ENCODE results near the gene IER5L.
"Not testable (repeated sequence)": the region's sequence is repeated elsewhere in the genome, so short reads cannot be mapped to it uniquely, and the experiment has no call there.

Gene IER5L

DNA sequence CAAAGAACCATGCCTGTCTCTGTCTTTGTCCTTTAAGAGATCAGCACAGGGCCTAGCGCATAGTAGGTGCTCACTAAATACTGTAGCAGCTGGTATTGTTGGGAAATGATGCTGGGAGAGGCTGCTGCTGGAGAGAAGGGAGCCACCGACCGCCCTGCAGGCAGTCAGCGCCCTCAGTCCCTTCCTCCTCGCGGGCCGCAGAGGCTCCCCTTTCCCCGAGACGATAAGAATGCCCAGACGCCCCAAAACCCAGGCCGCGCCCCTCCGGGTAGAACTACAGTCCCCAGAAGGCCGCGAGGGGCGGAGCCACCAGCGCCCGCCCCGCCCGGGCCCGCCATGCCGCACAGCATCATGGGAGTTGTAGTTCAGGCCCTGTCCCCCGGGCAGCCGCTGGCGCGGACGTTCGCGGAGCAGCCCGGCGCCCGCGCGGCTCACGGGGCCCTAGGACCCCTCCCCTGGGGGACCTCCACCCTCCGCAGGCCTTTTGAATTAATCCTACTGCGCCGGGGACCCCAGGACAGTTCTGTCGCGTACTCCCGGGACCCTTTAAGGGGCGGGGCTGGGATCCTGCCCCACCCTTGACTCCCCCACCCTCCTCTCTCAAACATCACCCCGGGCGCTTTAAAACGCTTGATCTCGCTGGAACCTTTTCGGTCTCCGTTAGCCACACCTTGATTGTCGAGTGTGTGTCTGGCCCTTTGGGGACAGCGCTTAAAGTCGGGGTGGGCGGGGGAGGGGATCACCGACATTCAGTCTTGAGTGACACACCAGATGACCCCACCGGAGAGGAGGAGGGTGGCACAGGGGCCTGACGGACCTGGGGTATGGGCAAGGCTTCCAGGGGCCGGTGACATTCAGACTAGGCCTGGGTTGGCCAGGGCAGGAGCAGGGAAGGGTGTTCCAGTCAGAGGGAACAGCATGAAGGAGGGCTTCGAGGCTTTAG, 24.8 kb upstream of the IER5L start:
- peak; percentile 96 for DNase-seq (ENCODE audit: low spot score)

DNA sequence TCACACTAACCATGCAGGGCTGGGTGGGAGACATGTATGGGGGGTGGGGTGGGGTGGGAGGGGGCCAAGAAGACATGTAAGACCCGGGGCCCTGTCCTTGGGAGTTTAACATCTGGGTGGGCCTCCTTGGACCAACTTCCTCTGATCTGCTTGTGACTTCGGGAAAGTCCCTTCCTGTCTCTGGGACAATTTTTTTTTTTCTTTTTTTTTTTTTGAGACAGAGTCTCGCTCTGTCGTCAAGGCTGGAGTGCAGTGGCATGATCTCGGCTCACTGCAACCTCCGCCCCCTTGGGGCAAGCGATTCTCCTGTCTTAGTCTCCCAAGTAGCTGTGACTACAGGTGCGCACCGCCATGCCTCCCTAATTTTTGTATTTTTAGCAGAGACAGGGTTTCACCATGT, 23.8 kb upstream of the IER5L start:
- no peak for DNase-seq (ENCODE audit: low spot score)

DNA sequence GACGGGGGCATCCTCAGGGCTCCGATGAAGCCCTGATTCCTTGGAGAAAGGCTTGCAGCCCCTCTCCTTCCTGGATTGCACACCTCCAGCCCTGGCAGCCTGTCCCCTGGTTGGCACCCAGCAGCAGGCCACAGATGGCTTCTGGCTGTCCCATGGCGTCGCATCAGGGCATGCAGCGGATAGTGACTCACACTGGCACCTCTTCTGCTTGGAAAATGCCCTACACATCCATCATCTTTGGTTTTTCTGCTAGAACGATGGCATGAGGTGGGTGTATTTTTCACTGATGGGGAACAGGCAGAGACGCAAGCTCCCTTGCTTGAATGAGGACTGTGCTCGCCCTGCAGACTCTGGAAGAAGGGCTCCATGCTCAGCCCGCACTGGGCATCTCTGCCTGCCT, 23.2 kb upstream of the IER5L start:
- DNase-seq (ENCODE audit: low spot score), result no peak

DNA sequence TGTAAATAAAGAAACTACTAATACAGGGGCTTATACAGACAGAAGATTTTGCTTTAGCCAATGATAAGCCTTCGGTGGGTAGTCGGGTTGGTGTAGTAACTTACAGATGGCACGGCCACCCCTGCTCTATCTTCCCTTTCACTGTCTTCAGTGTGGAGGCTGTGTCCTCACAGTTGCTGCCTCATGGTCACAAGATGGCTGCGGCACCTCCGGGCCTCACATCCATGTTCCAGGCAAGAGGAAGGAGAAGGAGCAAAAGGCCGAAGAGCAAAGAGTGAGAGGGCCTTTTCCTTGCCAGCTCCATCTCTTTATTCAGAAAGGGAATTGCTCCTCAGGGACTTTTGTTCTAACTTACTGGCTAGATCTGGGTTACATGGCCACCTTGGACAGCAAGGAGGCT, 22.2 kb upstream of the IER5L start:
- DNase-seq (ENCODE audit: low spot score), result no peak

DNA sequence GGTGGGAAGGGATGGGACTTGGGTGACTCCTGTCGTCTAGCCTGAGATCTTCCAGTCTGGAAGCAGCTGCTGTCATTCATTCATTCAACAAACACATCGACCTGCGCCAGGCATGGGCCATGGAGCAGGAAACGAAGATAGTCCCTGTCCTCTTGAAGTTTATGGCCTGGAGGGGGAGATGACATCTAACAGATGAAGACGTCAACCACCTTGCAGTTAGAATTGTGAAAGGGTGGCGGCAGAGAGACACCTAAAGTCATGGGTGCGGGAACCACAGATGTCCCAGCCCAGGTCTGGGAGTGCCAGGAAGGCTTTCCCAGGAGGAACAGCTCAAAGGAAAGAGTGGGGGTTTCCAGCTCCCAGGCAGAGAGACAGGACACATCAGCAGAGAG, 21.0 kb upstream of the IER5L start:
- no peak for DNase-seq (ENCODE audit: low spot score)

DNA sequence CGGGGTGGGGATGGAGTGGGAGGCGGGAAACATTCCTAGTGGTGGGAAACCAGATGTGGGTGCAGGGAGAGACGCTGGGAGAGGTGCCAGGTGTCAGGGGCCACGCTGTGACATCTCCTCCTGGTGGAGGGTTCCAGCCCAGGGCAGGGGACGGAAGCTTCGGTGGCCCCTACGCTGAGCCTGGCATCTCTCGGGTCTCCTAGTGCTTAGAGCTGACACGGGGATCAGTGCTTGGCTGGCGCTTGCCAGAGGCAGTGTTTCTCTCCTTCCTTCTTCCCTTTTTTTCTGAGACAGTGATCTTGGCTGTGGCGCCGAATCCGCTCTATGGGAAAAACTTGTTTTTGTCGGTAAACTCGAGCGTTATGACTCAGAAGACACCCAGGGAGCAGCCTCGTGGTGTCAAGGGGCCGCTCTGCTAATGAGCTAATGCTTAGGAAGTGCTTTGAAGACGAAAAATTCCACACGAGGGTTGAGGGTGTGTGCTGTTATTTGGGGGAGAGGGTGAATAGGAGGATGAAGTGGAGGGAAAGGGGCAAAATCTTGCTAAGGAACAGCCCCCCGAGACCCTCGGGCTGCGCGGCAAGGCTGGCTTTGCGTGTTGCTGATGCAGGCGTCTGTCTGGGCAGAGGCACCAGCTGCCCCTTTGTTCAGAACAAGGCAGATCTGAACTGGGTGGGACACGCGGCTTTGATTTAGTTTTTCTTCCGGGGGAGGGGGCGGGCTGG, 20.4 kb upstream of the IER5L start:
- peak; percentile 74 for DNase-seq (ENCODE audit: low spot score)

DNA sequence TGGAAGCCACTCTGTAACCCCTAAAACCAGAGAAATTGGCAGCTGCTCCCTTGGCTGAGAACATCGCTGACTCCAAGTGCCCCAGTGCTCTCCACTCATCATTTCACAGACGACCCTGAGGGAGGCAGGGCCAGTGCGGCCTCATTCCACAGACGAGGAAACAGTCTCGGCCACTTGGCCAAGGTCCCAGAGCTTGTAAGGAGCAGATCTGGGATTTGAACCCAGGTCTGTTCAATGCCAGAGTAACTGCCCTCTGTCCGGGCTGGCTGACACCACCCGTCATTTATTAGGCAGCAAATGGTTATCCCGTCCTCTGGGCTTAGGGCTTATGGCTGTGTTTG, 19.9 kb upstream of the IER5L start:
- no peak for DNase-seq (ENCODE audit: low spot score)

DNA sequence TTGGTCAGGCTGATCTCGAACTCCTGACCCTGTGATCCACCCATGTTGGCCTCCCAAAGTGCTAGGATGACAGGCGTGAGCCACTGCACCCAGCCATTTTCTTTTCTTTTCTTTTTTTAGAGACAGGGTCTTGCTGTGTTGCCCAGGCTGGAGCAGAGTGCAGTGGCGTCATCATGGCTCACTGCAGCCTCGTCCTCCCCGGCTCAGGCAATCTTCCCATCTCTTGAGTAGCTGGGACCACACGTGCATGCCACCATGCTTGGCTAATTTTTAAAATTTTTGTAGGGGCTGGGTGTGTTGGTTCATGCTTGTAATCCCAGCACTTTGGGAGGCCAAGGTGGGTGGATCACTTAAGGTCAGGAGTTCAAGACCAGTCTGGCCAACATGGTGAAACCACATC, 19.0 kb upstream of the IER5L start:
- DNase-seq (ENCODE audit: low spot score), result not testable (repeated sequence)

DNA sequence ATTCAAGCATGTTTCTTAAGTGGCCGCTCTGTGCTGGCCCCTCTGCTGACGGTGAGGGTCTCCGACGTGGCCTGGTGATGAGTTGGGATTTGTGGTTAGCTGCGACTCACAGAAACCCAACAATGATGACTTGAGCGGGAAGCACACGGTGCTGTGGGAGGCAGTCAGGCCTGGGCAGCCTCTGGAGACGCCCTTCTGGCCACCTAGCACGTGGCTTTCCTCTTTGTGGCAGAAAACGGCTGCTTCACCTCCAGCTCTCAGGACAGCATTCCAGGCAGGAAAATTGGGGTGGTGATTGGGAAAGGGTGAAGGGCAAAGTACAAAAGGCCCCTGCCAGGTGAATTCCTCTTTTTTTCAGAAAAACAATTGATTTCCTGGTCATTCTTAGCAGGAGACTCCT, 17.5 kb upstream of the IER5L start:
- DNase-seq (ENCODE audit: low spot score), result no peak

DNA sequence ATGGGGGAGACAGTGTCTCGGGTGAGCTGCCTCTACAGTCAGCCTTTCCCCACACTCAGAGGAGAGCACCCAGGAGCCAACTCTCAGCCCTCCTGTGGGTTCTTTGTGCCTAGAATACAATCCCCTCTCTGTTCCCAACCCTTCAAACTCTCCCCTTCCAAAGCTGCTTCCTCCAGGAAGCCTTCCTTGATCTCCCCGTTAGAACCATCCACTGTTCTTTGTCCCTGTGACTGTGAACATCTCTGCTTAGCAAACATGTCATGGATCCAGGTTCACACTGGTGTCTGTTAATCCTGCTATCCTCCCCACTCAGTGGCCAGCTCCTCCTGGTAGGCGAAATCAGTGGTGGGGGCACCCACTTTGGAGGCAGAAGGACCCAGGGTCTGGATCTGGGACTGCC, 16.2 kb upstream of the IER5L start:
- no peak for DNase-seq (ENCODE audit: low spot score)

DNA sequence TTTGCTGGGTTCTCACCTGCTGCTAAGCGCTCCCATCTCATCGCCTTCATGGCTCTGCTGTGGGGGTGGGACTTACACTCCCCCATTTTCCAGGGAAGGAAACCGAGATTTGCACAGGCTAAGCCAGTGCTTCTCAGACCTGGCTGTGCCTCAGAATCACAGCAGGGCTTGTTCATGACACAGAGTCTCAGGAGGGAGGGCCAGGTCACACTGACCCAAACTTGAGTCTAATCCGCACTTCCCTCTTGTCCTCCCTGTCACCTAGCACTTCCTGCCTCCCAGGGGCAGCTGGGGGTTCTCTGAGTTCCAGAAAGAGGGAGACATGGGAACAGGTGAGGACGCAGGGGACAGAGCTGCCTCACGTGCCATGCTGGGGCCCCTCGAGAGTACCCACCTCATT, 15.6 kb upstream of the IER5L start:
- DNase-seq (ENCODE audit: low spot score), result no peak

DNA sequence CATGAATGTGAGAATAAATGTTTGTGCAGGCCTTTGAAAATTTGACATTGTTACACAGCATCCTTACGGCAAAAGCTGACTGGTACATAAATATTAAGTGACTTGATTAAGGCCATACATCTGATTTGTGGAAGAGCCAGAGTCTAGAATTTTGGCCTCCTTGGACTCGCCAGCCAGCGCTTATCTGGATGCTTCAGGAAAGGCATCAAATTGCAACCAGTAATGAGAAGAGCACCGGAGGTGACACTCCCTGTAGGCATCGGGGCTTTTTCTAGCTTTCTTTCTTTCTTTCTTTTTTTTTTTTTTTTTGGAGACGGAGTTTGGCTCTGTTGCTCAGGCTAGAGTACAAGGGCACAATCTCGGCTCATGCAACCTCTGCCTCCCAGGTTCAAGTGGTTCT, 13.2 kb upstream of the IER5L start:
- DNase-seq (ENCODE audit: low spot score), result no peak

DNA sequence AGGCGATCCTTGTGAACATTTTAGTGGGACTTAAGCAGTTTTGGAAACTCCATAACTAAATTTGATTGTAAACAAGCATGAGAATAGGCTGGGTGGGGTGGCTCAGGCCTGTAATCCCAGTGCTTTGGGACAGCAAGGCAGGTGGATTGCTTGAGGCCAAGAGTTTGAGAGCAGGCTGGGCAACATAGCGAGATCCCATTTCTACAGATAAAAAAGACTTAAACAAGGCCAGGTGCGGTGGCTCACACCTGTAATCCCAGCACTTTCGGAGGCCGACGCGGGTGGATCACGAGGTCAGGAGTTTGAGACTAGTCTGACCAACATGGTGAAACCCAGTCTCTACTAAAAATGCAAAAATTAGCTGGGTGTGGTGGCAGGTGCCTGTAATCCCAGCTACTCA, 11.9 kb upstream of the IER5L start:
- not testable (repeated sequence) for DNase-seq (ENCODE audit: low spot score)

DNA sequence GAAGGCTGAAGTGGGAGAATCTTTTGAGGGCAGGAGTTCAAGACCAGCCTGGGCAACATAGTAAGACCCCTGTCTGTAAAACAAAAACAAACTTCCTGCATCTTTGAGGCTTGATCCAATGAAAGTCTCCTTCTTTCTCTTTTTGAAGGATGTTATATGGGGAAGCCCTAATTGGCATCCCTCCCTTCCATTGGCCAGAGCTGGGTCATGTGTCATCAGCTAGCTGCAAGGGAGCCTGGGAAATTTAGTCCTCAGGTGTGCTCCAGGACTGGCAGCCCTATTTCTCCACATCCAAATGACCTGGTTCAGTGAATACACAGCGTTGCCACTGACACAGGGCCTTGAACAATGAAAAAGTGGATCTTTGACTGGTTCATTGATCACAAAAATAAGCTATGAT, 9.0 kb upstream of the IER5L start:
- DNase-seq (ENCODE audit: low spot score), result no peak

DNA sequence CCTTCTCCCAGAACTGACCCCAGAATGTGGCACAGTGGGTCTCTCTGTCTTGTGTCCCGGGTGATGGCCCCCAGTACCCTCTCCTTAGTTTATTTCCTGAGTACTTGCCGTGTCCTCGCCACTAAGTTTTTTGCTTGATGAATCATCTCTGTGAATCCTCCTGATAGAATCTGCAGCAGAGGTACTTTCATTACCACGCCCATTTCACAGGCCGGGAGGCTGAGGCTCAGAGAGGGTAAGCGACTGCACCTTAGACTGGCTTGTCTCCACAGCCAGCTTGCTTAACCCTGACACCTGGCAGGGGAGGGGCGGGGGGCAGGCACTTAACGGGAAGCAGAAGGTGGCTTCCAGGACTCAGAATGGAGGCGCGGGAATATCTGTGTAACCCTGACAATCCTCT, 7.9 kb upstream of the IER5L start:
- DNase-seq (ENCODE audit: low spot score), result no peak

DNA sequence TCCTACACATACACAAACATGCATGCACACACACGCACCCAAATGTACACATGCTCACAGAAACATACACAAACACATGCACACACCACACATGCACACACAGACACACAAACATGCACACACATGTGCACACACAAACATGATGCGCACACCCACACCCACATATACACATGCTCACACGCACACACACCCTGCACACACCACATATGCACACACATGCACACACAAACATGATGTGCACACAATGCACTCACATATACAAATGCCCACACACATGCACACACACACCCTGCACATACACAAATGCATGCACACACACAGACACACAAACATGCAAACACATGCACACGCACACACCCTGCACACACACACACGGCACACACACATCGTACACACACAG, 7.3 kb upstream of the IER5L start:
- DNase-seq (ENCODE audit: low spot score), result no peak

DNA sequence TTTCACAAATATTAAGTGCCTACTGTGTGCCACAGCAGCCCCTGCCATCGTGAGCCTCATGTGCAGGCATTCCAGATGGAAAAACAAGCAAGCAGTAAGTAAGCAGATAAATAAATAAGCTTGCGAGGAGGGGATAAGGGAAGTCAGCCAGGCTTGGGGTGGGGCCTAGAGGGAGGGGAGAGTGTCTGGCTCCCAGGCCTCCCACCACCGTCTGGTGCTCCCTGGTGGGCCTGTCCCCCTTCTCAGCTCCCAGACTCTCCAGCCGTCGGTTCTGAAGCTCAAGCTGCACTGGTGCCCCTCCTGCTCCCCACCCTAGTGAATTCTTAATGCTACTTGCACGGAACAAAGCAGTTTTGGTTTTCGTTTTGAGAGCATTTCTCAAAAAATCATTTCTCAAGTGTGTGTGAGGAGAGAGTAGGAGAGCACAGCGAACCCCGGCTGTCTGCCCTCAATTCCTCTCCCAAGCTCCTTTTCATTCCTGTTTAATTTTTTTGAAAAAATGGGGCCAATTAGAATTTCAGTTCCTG, 6.6 kb upstream of the IER5L start:
- DNase-seq (ENCODE audit: low spot score), result no peak

DNA sequence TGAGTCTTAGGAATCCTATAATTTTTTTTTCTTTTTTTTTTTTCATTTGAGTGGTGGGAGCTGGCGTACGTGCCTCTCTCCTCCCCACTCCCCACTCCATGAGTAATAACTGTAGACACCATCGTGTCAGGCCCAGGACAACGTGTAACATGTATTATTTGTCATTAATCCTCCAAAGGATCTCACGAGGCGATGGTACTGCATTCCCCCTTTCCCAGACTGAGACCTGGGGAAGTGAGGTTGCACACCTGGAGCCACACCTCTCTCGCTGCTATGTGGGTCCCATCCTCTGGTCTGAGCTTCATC, 6.1 kb upstream of the IER5L start:
- DNase-seq (ENCODE audit: low spot score), result no peak

DNA sequence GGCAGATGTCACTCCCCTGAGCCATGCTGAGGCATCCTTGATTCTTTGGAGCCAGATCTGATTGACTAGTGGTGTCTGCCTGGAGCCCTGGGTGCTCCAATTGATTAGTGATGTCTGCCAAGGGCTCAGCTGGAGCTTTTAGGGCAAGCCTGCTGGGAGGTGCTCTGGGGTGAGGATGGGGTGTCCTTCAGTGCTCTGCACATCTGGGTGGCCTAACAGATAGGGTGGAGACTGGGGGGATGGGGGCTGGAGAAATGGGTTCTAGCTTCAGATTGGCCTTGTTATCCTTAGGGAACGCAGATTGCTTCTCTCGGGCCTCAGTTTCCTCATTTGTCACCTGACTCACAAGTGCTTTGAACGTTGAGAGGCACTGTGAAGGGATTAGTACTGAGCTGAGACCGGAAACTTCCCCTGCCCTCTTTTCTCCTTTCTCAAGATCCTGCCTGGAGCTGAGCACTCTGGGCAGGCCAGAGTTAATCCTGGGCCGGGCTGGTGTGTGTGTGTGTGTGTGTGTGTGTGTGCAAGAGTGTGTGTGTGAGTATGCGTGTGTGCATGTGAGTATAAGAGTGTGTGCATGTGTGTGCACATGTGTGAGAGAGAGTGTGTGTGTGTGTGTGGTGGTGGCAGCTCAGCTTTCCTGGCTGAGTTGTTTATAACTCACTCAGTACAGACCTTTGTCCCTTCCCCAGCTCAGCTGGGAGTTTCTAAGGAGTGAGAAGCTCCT, 5.6 kb upstream of the IER5L start:
- DNase-seq (ENCODE audit: low spot score), result no peak

DNA sequence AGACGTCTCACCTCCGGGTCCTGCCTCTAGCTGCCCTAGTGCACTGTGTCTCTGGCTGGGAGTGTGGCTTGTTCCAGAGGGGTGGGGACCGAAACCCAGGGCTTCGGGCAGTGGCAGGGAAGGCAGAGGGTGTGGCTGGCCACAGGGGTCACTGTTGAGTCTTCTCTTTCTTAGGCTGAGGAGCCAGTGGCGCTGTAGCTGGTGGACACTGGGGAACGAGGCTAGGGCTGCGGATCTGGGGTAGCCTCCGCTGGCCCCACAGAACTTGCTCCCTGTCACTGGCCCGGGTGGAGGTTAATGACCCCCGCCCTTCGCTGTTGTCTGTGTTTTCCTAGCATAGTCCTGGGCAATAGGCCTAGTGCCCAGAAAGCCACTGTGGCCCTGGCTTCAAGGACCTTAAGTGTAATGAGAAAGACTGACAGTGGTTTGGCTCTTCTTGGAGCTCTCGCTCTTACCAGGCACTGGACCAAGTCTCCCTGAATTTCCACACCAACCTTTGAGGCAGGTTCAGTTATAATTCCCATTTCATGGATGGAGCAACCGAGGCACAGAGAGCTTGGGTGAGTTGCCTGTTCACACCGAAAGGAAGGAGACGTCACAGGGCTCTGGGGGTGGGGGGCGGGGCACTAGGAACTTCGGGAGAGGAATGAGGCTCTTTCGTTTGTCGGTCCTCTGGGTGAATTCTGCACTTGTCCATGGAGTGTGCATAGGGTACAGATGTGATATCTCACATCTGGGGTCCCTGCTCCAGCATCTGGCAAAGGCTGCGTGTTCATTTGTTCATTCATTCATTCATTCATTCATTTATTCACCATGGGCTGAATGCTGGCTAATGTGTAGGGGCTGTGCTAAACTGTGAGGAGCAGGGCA, 4.8 kb upstream of the IER5L start:
- no peak for DNase-seq (ENCODE audit: low spot score)

DNA sequence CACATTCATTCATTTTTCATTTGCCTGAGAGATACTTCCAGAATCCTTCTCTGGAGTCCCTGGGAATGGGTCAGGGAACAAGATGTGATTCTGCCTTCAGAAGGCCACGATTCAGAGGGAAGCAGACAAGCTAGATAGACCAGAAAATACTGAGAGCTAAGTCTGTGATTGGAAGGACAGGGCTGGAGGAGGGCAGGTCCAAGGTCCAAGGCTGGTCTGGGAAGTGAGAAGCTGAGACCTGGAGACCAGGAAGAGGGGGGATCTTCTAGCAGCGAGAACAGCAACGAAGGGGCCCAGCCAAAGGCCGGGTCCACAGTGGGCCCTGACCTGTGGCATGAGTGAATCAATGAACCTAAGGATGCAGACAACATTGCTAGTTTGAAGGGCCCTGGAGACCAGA, 4.1 kb upstream of the IER5L start:
- no peak for DNase-seq (ENCODE audit: low spot score)

DNA sequence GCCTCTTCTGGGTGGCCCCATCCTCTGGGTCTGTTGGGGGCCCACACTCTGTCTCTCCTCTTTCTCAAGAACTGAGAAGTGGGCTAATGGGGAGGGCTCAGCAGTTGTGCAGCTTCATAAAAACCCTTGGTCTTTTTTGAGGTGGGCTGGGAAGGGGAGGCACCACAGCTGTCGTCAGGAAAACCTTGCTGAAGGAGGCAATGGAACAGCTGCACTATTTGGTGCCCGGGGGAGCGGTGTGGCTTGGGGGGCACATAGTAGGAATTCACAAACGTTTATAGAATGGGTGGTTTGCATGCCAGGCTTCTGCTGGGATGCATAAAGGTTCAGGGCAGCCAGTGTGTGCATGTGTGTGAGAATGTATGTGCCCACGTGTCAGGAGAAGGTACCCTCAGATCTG, 3.2 kb upstream of the IER5L start:
- no peak for DNase-seq (ENCODE audit: low spot score)
